NCI-H2171 treated with DMSO at 0.1 percent for 48 hours (cell line): ENCODE results near the gene CCDC142.
"Not testable (repeated sequence)": the region's sequence is repeated elsewhere in the genome, so short reads cannot be mapped to it uniquely, and the experiment has no call there.

Experiments used
- DNase-seq: peaks from one replicate; lab custom pipeline; 2025; lab: John Stamatoyannopoulos, UW

CCDC142 gene

GRCh38 chr2:74442483-74443297 lies 40.1 kb downstream of the CCDC142 start:
- DNase-seq, result not testable (repeated sequence)

GRCh38 chr2:74441690-74442482 lies 40.9 kb downstream of the CCDC142 start, which contains the start of gene RTKN:
TSS of gene RTKN (minus strand) at chr2:74441937. CDS start at chr2:74441816, 121 bp downstream.
- DNase-seq, result peak; percentile 27

- no peak for DNase-seq
Measured at GRCh38 chr2:74441170-74441689, 41.6 kb downstream of the CCDC142 start.

GRCh38 chr2:74440378-74441169 lies 42.2 kb downstream of the CCDC142 start:
- peak; percentile 82 for DNase-seq

- no peak for DNase-seq
Measured at GRCh38 chr2:74439803-74440377, 42.9 kb downstream of the CCDC142 start.

DNA sequence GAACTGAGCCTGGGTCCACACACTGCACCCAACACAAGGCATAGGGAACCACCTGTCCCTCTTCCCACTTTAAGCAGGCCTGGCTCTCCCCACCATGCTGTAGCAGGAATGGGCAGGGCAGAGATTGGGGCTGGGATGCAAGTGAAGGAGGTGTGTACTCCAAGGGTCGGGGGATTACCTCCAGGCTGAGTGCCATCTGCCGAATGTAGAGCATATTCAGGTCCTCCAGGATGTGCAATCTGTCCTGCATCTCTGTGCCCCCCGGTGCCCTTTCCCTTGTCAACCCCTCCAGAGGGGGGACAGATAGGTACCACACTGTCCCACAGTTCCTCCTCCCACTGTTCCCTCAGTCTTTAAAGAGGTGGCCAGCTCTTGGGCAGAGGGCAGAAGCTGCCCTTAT lies 43.4 kb downstream of the CCDC142 start:
- no peak for DNase-seq

GRCh38 chr2:74438248-74438647 lies 44.5 kb downstream of the CCDC142 start:
- no peak for DNase-seq

DNA sequence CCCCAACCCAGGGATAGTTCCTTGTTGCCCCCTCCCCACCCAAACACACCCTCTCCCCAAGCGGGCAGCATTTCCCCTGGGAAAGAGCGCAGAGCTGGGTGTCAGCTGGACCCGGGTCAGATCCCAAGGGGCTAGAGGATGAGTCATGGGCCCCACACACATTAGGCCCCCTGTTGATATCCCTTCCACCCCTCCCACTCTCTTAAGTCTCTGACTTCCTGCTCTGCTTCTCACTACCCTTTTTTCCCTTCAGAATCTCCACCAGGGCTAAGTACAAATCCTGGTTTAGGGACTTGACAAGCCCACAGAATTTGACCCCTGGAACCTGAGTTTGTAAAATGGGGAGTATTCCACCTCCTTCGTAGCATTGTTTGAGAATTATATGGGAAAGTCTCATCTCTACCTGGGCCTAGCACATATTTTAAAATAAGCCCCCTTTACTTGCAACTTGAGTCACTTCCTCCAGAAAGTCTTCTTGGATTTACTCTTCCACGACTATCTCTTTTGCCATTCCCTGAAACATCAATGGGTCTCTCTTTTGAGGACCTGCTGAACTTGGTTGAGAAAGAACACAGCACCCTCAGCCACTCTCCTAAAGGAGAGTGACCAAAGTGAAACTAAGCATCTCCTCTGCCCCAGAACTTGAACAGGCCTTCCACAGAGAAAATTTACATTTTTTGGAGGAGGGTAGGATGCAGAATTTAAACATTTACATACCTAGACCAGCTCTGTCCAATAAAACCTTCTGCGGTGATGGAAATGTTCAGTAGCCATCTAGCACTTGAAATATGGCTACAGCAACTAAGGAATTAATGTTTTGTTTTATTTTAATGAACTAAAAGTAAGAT lies 45.7 kb downstream of the CCDC142 start:
- DNase-seq, result no peak

DNA sequence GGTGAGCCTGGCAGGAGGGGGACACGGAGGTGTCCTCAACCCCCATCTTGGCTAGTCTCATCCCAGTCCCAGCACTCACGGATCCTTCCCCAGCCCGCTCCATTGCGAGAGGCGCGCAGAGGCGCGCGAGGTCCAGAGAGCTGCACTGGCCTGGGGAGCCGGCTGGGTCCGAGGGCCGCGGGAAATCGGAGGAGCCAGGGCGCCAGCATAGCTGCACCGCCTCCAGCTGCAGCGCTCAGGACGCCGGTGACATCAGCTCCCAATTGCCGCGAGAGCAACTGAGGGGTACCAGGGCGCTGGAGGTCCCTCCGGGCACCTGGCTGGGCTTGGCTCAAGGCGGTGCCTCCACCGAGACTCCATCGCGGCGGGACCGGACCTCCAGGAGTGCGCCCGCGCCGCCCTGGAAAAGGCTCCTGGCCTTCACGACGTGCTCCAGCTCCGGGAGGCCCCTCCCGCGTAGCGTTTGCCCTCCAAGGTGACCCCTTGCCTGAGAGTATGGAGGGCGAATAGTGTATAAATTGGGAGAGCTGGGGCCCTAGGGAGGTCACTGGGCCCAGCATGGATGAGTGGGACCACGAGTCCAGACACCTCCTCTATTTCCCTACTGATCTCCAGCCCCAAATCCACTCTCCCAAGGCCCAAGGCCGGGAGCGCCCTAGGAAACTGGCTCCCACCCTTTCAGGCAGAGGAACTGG lies 46.5 kb downstream of the CCDC142 start:
- no peak for DNase-seq

DNA sequence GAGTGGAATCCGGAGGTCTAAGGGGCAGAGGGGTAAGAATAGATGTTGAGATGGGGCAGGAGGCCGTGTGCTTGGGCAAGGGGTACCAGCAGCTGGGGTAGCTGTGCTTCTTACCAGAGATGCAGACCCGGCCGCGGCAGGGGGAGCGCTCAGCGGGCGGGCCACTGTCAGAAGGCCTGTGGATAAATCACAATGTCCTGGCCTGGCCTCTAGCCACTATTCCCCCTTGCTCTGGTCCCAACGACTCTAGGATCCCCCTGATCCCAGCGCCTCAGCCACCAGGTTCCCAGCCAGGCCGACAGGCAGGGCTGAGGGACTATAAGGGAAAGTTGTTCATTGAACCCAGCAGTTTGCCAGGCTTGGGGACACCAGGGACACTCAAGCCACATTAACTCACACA lies 52.3 kb downstream of the CCDC142 start:
- DNase-seq, result no peak

DNA sequence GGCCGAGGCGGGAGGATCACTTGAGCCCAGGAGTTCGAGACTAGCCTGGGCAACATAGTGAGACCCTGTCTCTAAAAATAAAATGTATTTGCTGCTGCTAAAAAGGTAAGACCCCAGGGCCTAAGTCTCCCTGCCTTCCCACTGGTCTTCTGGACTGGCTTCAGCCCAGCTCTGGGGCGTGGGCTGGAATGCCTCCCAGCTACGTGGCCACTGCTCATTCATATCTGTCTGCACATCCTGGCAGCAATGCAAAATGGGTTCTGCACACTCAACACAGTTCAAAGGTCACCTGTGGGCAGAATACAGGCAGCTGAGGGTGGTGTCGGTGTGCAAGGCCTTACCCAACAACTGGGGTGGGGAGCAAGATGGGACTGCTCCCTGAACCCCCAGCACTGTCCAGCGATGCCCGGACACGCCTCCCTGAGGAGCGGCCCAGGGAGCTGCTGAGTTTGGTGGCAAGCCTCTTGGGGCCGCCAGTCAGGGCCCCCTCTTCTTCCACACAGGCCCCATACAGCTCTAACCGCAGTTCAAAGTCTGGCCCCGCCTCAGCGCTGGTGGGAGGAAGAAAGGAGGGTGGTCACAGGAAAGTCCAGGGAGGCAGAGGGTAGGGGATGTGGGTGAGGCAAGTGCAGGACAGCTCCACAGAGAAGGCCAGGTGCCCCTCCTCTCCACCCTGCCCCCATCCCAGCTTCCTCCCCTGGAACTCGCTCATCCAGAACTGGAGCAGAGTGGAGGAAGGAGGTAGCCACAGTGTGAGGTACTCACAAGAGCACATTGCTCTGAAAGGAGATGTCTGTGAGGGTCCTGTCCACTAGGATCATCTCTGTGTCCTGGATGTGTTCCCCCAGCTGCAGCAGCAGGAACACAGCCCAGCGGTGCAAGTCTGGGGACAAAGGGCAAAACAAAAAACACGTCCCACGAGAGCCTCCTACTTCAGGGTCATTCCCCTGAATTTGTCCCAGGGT lies 53.0 kb downstream of the CCDC142 start:
- no peak for DNase-seq

GRCh38 chr2:74428675-74429074 lies 54.1 kb downstream of the CCDC142 start:
- no peak for DNase-seq

DNA sequence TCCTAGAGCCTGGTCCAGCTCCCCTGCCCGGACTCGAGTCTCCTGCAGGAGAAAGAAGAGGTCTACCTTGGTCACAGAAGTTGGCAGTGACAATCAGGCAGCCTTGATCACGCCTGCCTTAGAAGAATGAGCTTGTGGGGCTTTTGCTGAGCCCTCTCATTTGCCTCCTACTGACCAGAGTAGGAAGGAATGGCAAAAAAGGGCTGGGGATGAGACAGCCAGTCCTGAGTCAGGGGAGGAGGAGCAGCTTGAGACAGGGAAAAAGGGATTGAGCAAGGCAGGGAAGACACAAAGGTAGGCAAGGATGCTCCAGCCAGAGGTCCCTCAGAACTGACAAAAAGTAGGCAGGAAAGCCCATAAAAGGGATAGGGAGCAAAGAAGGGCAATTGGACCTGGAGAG lies 55.2 kb downstream of the CCDC142 start:
- no peak for DNase-seq

- no peak for DNase-seq
Measured at GRCh38 chr2:74426181-74426758, 56.5 kb downstream of the CCDC142 start.

DNA sequence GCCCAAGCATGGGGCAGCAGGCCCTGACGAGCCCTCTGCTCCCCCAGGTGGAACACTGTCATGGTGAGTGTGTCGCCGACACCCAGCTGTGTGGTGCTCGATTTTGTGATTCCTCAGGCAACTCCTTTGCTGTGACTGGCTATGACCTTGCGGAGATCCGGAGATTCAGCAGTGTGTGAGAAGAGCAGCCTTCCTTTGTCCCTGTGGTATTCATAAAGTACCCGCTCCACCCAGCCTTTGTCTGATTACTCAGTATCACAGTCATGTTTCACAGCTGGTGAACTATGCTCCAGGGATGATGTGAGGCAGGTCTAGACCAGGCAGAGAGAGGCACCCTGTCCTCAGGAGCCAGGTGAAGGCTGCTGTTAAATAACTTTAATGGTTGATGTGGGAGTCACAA lies 57.3 kb downstream of the CCDC142 start:
- DNase-seq, result no peak

DNA sequence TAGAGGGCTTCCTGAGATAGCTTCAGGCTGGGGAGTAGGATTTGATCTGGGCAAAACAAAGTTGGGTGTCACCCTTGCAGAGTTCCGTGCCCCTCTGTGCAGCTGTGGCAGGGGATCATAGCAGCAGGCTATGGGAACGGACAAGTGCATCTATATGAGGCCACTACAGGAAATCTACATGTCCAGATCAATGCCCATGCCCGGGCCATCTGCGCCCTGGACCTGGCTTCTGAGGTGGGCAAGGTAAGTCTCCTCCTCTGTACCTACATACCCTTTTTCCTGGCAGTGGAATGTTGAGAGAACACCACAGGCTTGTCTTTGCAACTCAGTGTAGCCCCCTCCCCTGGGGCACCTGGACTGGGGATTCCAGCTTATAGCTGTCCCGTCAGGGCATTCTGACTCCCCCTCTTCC lies 57.8 kb downstream of the CCDC142 start:
- no peak for DNase-seq

DNA sequence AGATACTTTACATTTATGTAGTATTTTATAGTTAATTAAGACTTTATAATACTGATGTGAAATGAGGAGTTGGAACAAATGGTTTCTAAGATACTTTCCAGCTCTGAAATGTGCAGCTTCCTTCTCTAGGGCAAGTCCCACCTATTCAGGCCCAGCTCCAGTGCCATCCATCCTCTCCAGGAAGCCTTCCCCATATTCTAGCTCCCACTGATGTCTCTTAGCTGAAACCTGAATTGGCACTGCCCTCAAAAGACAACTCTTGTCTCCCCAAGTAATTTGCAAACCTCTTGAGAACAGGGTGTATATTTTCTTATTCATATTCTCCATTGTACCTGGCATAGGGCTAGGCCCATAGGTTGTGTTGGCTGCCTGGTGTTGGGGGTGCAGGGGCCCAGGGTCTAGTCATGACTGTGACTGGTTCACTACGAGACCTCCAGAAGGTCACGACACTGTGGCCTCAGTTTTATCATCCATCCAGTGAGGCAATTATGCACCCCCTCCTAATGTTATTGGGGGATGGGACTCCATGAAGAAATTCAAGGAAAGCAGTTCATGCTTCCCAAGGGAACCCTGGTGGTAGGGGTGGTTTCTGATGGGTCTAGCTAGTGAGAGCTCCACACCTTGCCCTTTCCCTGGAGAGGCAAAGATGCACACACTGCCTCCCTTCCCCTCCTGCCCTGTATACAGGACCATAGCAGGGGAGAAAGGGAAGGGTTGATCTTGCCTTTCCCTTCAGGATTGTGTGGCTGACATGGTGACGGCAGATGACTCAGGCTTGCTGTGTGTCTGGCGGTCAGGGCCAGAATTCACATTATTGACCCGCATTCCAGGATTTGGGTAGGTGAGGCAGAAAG lies 58.4 kb downstream of the CCDC142 start:
- no peak for DNase-seq
